C4-2B (cell line): ENCODE results near the gene SNED1.

Experiments used
- H3K27ac ChIP-seq: fragments of 450-650 bp; 2 replicates; pipeline ENCODE4 v1.5.1; 2017
- ZFX ChIP-seq: fragments of 450-650 bp; IDR thresholded peaks from 2 replicates; pipeline ENCODE4 v1.6.1; 2017
- TF ChIP-seq, protein P1 (sequence below): fragments of 450-650 bp; conservative IDR thresholded peaks from 2 replicates; pipeline ENCODE4 v1.5.1; 2017; ENCODE audit warnings: mild to moderate bottlenecking

Gene SNED1

DNA sequence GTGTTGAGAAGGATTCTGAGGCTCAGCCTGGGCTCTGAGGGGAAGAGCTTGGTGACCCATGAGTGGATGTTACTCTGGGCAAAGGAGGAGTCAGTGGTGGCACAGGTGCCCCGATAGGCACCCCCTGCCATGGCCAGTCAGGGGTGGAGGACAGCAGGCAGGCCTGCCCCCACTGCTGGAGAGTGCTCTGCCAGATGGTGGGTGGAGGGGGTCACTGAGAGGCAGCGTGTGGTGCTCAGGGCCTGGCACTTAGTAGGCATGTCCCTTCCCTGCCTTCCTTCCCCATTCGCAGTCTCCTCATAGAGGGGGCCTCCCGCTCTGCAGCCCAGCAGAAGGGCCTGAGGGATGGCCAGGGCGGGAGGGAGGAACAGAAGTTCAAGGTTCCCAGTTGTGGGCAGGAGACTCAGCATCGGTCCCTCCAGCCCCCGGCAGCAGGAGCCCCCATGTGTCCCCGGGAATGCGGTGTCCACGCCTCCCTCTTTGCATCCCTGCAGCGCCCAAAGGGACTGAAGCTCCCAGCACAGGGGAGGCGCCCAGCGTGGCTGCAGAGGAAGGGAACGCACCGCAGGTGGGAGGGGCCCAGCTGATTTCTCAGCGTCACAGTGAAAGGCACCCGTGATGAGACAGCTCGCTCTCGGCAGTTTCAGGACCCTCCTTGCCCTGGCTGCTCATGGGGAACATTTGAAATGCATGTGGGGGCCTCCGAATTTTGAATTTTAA, 5.7 kb upstream of the SNED1 start:
- H3K27ac ChIP-seq = peak overlapping the region; percentile 98
- no peak for TF ChIP-seq ZFX
- TF ChIP-seq, protein P1, sequence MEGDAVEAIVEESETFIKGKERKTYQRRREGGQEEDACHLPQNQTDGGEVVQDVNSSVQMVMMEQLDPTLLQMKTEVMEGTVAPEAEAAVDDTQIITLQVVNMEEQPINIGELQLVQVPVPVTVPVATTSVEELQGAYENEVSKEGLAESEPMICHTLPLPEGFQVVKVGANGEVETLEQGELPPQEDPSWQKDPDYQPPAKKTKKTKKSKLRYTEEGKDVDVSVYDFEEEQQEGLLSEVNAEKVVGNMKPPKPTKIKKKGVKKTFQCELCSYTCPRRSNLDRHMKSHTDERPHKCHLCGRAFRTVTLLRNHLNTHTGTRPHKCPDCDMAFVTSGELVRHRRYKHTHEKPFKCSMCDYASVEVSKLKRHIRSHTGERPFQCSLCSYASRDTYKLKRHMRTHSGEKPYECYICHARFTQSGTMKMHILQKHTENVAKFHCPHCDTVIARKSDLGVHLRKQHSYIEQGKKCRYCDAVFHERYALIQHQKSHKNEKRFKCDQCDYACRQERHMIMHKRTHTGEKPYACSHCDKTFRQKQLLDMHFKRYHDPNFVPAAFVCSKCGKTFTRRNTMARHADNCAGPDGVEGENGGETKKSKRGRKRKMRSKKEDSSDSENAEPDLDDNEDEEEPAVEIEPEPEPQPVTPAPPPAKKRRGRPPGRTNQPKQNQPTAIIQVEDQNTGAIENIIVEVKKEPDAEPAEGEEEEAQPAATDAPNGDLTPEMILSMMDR = no peak

- TF ChIP-seq ZFX = no peak
- TF ChIP-seq, protein P1 = no peak
- H3K27ac ChIP-seq = no peak overlapping the region
These were observed 4.8 kb upstream of the SNED1 start for GRCh38 chr2:240993446-240994170.

GRCh38 chr2:240994171-240994896, 4.1 kb upstream of the SNED1 start:
- H3K27ac ChIP-seq = no peak overlapping the region
- TF ChIP-seq, protein P1 = no peak
- TF ChIP-seq ZFX = no peak

DNA sequence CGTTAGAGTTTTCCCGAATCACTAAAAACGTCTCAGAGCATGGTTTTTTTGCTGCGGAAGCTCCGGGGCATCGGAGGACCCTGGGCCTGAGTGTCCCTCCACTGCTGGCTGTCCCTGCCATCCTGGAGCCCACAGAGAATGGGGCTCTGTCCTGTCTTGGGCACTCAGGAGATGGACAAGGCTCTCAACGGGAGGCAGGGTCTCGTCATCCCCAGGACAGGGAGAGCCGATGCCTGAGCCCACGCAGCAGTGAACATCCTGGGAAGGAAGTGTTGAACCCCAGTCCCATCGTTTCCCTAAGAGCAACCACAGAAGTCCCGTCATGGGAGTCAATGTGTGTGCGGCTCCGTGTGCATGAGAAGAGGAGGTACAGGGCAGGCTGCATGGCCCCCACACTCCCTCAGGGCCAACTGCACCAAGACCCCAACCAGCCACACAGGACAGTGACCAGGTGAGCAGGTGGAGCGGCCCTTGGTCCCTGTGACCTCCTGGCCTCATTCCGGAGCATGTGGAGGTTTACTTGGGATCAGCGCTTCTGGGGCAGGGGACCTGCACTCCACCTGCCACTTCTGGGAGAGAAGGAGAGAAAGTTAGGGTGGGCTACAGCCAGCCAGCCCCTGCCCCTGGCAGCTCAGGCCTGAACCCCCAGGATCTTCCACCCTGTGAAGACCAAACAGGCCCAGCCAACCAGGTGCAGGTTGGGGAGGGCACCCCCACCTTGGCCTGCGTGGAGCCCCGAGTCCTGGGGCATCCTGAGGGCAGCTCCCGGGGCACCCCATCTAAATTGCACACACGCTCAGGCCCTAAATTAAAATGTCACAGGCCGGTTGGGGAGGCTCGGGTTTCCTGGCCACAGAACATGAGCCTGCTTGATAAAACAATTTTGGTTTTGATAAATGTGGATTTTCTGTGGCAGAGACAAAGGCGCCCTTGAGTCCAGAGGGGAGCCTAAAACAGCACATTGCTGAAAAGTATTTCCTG, 3.1 kb upstream of the SNED1 start:
- peak overlapping the region; percentile 80 for H3K27ac ChIP-seq
- no peak for TF ChIP-seq ZFX
- TF ChIP-seq, protein P1 = no peak

- TF ChIP-seq, protein P1 = no peak
- no peak for TF ChIP-seq ZFX
- peak overlapping the region; percentile 80 for H3K27ac ChIP-seq
These were observed 2.1 kb upstream of the SNED1 start for GRCh38 chr2:240996161-240996833.

DNA sequence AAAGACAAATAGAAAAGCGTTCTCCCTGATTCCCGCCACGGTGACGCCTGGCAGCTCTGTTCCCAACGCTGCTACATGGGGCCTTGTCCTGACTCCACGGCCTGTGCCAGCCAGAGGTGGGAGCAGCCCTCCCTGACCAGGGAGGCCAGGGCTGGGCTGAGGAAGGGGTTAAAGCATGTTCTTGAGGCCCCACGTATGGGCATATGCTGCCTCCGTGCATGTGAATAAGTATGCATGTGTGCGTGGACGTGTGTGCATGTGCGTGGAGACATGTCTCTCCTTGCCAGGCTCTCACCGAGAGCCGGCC, 1.6 kb upstream of the SNED1 start:
- peak overlapping the region; percentile 80 for H3K27ac ChIP-seq
- TF ChIP-seq, protein P1 = no peak
- peak; percentile 42; the same call in 1 of the 2 replicates for TF ChIP-seq ZFX
